Heart left ventricle (tissue), 13 donors: ENCODE results near the gene SLC22A23.

Experiments
- CTCF ChIP-seq, 12 donors: fragments of 200-600 bp; sonication (generic) in 4 of 12; IDR thresholded peaks; one replicate each; pipeline versions ENCODE4 v1.5.0 to v1.8.0; 2018 to 2022; ENCODE audit warnings: antibody characterized with exemption in 12 of 12, mild to moderate bottlenecking in 5 of 12
- POLR2A ChIP-seq, 2 donors: fragments of 450-650 bp; IDR thresholded peaks; one replicate each; pipeline ENCODE4 v1.6.1; 2017; ENCODE audit warnings: antibody characterized with exemption in 2 of 2, mild to moderate bottlenecking in 2 of 2, moderate library complexity in 2 of 2
- donor health status: ischemic (EF 13 %, LVEDD 7.1; RV severe dilation, severe dysfunction).
- donor health status: DM: no; HTN: yes; CAD: no.
- donor health status: DM: no; HTN: no; CAD: no.
- donor health status: ischemic (EF 25% LVEDD 6.9; RV normal size, moderate dysfunction).
- donor health status: ischemic (EF 25% LVEDD 5.7; RV mildly dilated, moderate dysfunction).
- donor health status: ischemic (EF 35%, LVEDD 5.7; RV mildly dilated, moderate dysfunction).
- donor health status: nonischemic (EF 11% LVEDD 7.7; RV severe dilation, severe dysfunction).
- donor health status: DM: yes; HTN: yes; CAD: no.
- donor health status: PGD.
- donor health status: ischemic (EF 29% LVEDD 5.4; RV normal size, mild dysfunction).
- donor health status: nonischemic (EF 23%, LVEDD 6.1; RV moderate dilation, normal function).

- TF ChIP-seq POLR2A (IDR thresholded peaks at IDR 0.05) (no peak), CTCF (IDR thresholded peaks at IDR 0.05) (no peak)
Observed at GRCh38 chr6:3341467-3341866, 115.4 kb downstream of the SLC22A23 start.
